ENCODE results near the gene NETO2. TPM values are rescaled to one million over a fixed set of nuclear protein-coding genes. Genes with fewer than 3 reads are reported as not detected.

The NETO2 gene
- total and polyA plus RNA-seq, 10 donors: 6.6 to 59.8 (median 22.2) TPM

DNA sequence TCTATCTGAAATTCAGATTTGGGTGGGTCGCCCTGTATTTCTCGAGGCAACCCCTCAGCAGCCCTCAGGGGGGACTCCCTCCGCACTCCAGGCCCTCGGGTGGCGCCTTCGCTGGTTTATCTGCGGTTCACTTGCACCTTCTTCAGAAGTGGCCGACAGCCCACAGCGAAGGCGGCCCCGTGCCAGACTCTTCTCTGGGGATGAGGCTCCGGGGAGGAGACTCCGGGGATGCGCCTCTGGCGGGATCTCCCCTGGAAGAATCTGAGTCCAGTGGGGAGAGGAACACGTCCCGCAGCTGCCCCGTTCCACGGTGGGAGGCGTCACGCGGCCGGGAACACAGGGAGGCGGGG is 106.4 kb downstream of the NETO2 start:
- peaks cover 0 to 34% (median 11%) of the 10 kb centered on the region in 6 donors for H3K4me1 ChIP-seq
- WGBS, 5 donors: 1 to 8% (median 2%) methylated on average over 11 to 24 of the region's 24 CpGs
- intact Hi-C loops (cut with DNase I; ENCODE audit: low total_unique reads): loop anchor here (5.0 kb wide), 2 partner anchors 105 to 1120 kb away; partner anchors contain the start of genes ABCC12 and NETO2
- peak overlapping the region in 6 of 8 donors; percentile 50 to 86 (median 74) for H3K27ac ChIP-seq
- H3K36me3 ChIP-seq: no peaks in the 10 kb centered on the region
- TF ChIP-seq POLR2AphosphoS5 (IDR thresholded peaks at IDR 0.05): no peak
- TF ChIP-seq, protein P1, sequence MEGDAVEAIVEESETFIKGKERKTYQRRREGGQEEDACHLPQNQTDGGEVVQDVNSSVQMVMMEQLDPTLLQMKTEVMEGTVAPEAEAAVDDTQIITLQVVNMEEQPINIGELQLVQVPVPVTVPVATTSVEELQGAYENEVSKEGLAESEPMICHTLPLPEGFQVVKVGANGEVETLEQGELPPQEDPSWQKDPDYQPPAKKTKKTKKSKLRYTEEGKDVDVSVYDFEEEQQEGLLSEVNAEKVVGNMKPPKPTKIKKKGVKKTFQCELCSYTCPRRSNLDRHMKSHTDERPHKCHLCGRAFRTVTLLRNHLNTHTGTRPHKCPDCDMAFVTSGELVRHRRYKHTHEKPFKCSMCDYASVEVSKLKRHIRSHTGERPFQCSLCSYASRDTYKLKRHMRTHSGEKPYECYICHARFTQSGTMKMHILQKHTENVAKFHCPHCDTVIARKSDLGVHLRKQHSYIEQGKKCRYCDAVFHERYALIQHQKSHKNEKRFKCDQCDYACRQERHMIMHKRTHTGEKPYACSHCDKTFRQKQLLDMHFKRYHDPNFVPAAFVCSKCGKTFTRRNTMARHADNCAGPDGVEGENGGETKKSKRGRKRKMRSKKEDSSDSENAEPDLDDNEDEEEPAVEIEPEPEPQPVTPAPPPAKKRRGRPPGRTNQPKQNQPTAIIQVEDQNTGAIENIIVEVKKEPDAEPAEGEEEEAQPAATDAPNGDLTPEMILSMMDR (IDR thresholded peaks at IDR 0.05 in 8 of 11, conservative IDR thresholded peaks at IDR 0.05 in 3 of 11): no peak
- TF ChIP-seq POLR2A (IDR thresholded peaks at IDR 0.05): no peak
- H3K9me3 ChIP-seq: no peaks in the 10 kb centered on the region
- peak overlapping the region; percentile 48 to 77 (median 60) for H3K4me3 ChIP-seq
- DNase-seq: no peak
- peaks cover 0 to 12% (median 0%) of the 10 kb centered on the region in 7 donors for H3K27me3 ChIP-seq (replicated peaks in 1 of 7)

DNA sequence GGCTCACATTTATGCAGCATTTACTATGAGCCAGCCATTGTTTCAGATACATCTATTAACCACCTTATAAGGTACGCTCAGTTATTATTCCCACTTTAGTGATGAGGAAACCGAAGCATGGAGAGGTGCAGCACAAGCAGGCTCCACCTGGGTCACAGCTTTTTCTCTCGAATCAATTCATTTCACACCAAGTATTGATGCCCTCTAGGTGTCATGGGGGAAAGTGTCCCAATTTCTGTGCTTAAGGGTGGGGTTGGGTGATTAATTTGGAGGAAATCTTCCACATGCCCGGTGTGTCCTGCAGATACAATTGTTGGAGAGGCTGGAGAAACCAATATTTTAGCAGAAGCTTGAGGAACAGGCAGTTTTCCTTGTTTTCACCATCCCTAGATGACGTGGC is 107.5 kb downstream of the NETO2 start:
- peaks cover 0 to 12% (median 0%) of the 10 kb centered on the region in 7 donors for H3K27me3 ChIP-seq (replicated peaks in 1 of 7)
- peak; percentile 16 for DNase-seq
- peaks cover 0 to 34% (median 11%) of the 10 kb centered on the region in 6 donors for H3K4me1 ChIP-seq
- no peaks in the 10 kb centered on the region for H3K9me3 ChIP-seq
- WGBS, 5 donors: 84 to 89% (median 86%) methylated on average over 5 of the region's 5 CpGs
- intact Hi-C loops (cut with DNase I; ENCODE audit: low total_unique reads): loop anchor here (5.0 kb wide), 2 partner anchors 106 to 1121 kb away; partner anchors contain the start of genes ABCC12 and NETO2
- no peak overlapping the region for H3K27ac ChIP-seq
- no peak for TF ChIP-seq POLR2A (IDR thresholded peaks at IDR 0.05)
- TF ChIP-seq, protein P1 (IDR thresholded peaks at IDR 0.05 in 8 of 11, conservative IDR thresholded peaks at IDR 0.05 in 3 of 11): no peak
- no peak for TF ChIP-seq POLR2AphosphoS5 (IDR thresholded peaks at IDR 0.05)
- H3K4me3 ChIP-seq: no peak overlapping the region
- H3K36me3 ChIP-seq: no peaks in the 10 kb centered on the region

DNA sequence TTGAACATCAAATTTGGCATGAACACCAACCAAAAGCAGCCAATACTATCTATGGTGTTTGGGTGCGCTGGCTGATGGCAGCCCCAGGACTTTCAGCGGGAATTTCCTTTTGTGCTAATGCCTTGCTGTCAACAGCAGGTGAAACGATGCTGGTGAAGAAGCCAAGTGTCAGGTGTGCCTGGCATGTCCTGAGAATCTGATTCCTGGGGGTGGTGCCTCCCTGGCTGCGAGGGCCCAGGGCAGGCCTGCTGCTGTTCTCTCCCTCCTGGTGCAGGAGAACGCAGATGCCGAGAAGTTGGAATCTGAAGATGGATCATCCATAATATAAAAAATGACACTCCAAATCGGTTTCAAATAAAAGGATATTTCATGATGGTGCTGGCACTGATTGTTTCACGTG is 108.3 kb downstream of the NETO2 start:
- no peak overlapping the region for H3K4me3 ChIP-seq
- peak; percentile 51 for DNase-seq
- H3K36me3 ChIP-seq: no peaks in the 10 kb centered on the region
- no peak overlapping the region for H3K27ac ChIP-seq
- H3K27me3 ChIP-seq (replicated peaks in 1 of 7): peaks cover 0 to 12% (median 0%) of the 10 kb centered on the region in 7 donors
- no peaks in the 10 kb centered on the region for H3K9me3 ChIP-seq
- TF ChIP-seq, protein P1 (IDR thresholded peaks at IDR 0.05 in 8 of 11, conservative IDR thresholded peaks at IDR 0.05 in 3 of 11): no peak
- TF ChIP-seq POLR2A (IDR thresholded peaks at IDR 0.05): no peak
- no peak for TF ChIP-seq POLR2AphosphoS5 (IDR thresholded peaks at IDR 0.05)
- peaks cover 0 to 34% (median 11%) of the 10 kb centered on the region in 6 donors for H3K4me1 ChIP-seq
- WGBS, 5 donors: 84 to 93% (median 89%) methylated on average over 8 of the region's 8 CpGs
- intact Hi-C loops (cut with DNase I; ENCODE audit: low total_unique reads): loop anchor here (5.0 kb wide), 2 partner anchors 107 to 1122 kb away; partner anchors contain the start of genes ABCC12 and NETO2

DNA sequence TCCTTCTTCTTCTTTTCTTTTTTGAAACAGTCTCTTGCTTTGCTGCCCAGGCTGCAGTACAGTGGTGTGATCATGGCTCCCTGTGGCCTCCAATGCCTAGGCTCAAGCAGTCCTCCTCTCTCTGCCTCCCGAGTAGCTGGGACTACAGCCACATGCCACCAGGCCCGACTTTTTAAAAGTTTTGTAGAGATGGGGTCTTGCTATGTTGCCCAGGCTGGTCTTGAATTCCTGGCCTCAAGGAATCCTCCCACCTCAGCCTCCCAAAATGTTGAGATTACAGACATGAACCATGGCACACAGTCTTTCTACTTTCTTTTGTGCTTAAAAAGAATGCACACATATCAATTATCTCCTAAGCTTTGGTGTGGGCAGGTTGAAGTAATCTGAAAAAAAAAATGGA is 109.3 kb downstream of the NETO2 start:
- Histone ChIP-seq H3K27me3 (replicated peaks in 1 of 7) (peaks cover 0 to 12% (median 0%) of the 10 kb centered on the region in 7 donors), H3K27ac (no peak overlapping the region), H3K36me3 (no peaks in the 10 kb centered on the region), H3K4me3 (no peak overlapping the region), H3K4me1 (peaks cover 0 to 26% (median 9%) of the 10 kb centered on the region in 6 donors), H3K9me3 (no peaks in the 10 kb centered on the region)
- WGBS, 5 donors: 87 to 95% (median 94%) methylated on average over 2 of the region's 2 CpGs
- intact Hi-C loops (cut with DNase I; ENCODE audit: low total_unique reads): no loop called here
- DNase-seq: peak; percentile 27
- TF ChIP-seq, protein P1 (IDR thresholded peaks at IDR 0.05 in 8 of 11, conservative IDR thresholded peaks at IDR 0.05 in 3 of 11): no peak
- no peak for TF ChIP-seq POLR2A (IDR thresholded peaks at IDR 0.05)
- no peak for TF ChIP-seq POLR2AphosphoS5 (IDR thresholded peaks at IDR 0.05)
